ENCODE data around the gene CCL18.

- TF ChIP-seq CTCF (IDR thresholded peaks at IDR 0.05; ENCODE audit: low read depth, low read length, poor library complexity, severe bottlenecking) (no peak), EZH2phosphoT487 (IDR thresholded peaks at IDR 0.05; ENCODE audit: borderline replicate concordance, low read length) (no peak)
Observed at GRCh38 chr17:36089888-36090836, 26.1 kb downstream of the CCL18 start, which contains the start of gene CCL3.

Data from DOHH2 (cell line).